WTC11 (cell line): ENCODE results near the gene IPCEF1. TPM values are rescaled to one million over a fixed set of nuclear protein-coding genes. Genes with fewer than 3 reads are reported as not detected.

Source experiments
- ATAC-seq: fragments of 200-7000 bp; cut with Tn5 transposase; 2 replicates; pipeline ENCODE4 v1.10.0; 2021; ENCODE audit warnings: mild to moderate bottlenecking, moderate library complexity
- CTCF ChIA-PET: fragments of 300-600 bp; sonication (Branson Sonifier 250); formaldehyde crosslinking; loops from one replicate; lab custom pipeline; 2021; ENCODE audit warnings: antibody characterized with exemption; lab: Charles Lee
- POLR2A ChIA-PET: fragments of 350-600 bp; sonication (Branson Sonifier 250); formaldehyde crosslinking; loops from one replicate; lab custom pipeline; 2021; ENCODE audit warnings: antibody characterized with exemption; lab: Charles Lee
- DNase-seq: peaks from one replicate; pipeline ENCODE4 v3.0.0; 2021; ENCODE audit warnings: low spot score
- H3K27ac Mint-ChIP-seq: 2 replicates; pipeline ENCODE4 v1.8.0; 2021; ENCODE audit warnings: mixed read lengths
- H3K27me3 Mint-ChIP-seq: 2 replicates; pipeline ENCODE4 v1.8.0; 2021; ENCODE audit warnings: low read depth, mild to moderate bottlenecking, moderate library complexity, mixed read lengths
- H3K36me3 Mint-ChIP-seq: 2 replicates; pipeline ENCODE4 v1.8.0; 2021; ENCODE audit warnings: mixed read lengths
- H3K4me1 Mint-ChIP-seq: 2 replicates; pipeline ENCODE4 v1.8.0; 2022; ENCODE audit warnings: mixed read lengths
- H3K4me3 Mint-ChIP-seq: 2 replicates; pipeline ENCODE4 v1.8.0; 2021; ENCODE audit warnings: mild to moderate bottlenecking, moderate library complexity, mixed read lengths
- H3K9me3 Mint-ChIP-seq: 2 replicates; pipeline ENCODE4 v1.8.0; 2021; ENCODE audit warnings: mixed read lengths
- CREM ChIP-seq: sonication (generic); formaldehyde crosslinking; IDR thresholded peaks from 2 replicates; pipeline ENCODE4 v1.8.1; 2022; ENCODE audit warnings: mild to moderate bottlenecking, missing genetic modification reagents, moderate library complexity
- ELF4 ChIP-seq: sonication (generic); formaldehyde crosslinking; IDR thresholded peaks from 2 replicates; pipeline ENCODE4 v1.8.1; 2022; ENCODE audit warnings: low read depth, mild to moderate bottlenecking, moderate library complexity, missing genetic modification reagents
- EMX1 ChIP-seq: fragments of 250-450 bp; sonication (Bioruptor Pico); IDR thresholded peaks from 2 replicates; pipeline ENCODE4 v1.8.0; 2021; ENCODE audit warnings: mild to moderate bottlenecking
- HMGA2 ChIP-seq: fragments of 250-450 bp; sonication (Bioruptor Pico); IDR thresholded peaks from 2 replicates; pipeline ENCODE4 v1.4.0; 2021; ENCODE audit warnings: mild to moderate bottlenecking, moderate library complexity
- JAZF1 ChIP-seq: fragments of 250-450 bp; sonication (Bioruptor Pico); IDR thresholded peaks from 2 replicates; pipeline ENCODE4 v1.9.0; 2021; ENCODE audit warnings: moderate library complexity, mild to moderate bottlenecking, inconsistent platforms
- JUN ChIP-seq: sonication (generic); formaldehyde crosslinking; IDR thresholded peaks from 2 replicates; pipeline ENCODE4 v1.8.0; 2023; ENCODE audit warnings: mild to moderate bottlenecking, missing genetic modification reagents
- NFATC4 ChIP-seq: fragments of 250-450 bp; sonication (Bioruptor Pico); IDR thresholded peaks from 2 replicates; pipeline ENCODE4 v1.9.0; 2021; ENCODE audit warnings: mild to moderate bottlenecking
- NR1H2 ChIP-seq: sonication (generic); formaldehyde crosslinking; IDR thresholded peaks from 2 replicates; pipeline ENCODE4 v1.9.0; 2021; ENCODE audit warnings: mild to moderate bottlenecking, moderate library complexity, missing genetic modification reagents
- RELA ChIP-seq: sonication (generic); formaldehyde crosslinking; IDR thresholded peaks from 2 replicates; pipeline ENCODE4 v1.8.1; 2022; ENCODE audit warnings: missing genetic modification reagents, mild to moderate bottlenecking, borderline replicate concordance
- SOX15 ChIP-seq: fragments of 250-450 bp; sonication (Bioruptor Pico); IDR thresholded peaks from 2 replicates; pipeline ENCODE4 v1.9.0; 2021; ENCODE audit warnings: mild to moderate bottlenecking
- TCF7 ChIP-seq: sonication (generic); formaldehyde crosslinking; IDR thresholded peaks from 2 replicates; pipeline ENCODE4 v1.8.0; 2022; ENCODE audit warnings: mild to moderate bottlenecking, low read depth, missing genetic modification reagents, moderate library complexity
- TEAD4 ChIP-seq: sonication (generic); formaldehyde crosslinking; IDR thresholded peaks from 2 replicates; pipeline ENCODE4 v1.8.0; 2022; ENCODE audit warnings: mild to moderate bottlenecking, missing genetic modification reagents
- ZNF121 ChIP-seq: sonication (generic); formaldehyde crosslinking; IDR thresholded peaks from 2 replicates; pipeline ENCODE4 v1.8.0; 2023; ENCODE audit warnings: missing genetic modification reagents
- ZNF317 ChIP-seq: sonication (generic); formaldehyde crosslinking; IDR thresholded peaks from 2 replicates; pipeline ENCODE4 v1.8.1; 2023; ENCODE audit warnings: low read depth, mild to moderate bottlenecking, moderate library complexity, missing genetic modification reagents, borderline replicate concordance
- ZNF396 ChIP-seq: fragments of 250-450 bp; sonication (Bioruptor Pico); IDR thresholded peaks from 2 replicates; pipeline ENCODE4 v1.8.0; 2021; ENCODE audit warnings: mild to moderate bottlenecking, moderate library complexity, borderline replicate concordance
- ZNF671 ChIP-seq: fragments of 250-450 bp; sonication (Bioruptor Pico); IDR thresholded peaks from 2 replicates; pipeline ENCODE4 v1.8.0; 2021; ENCODE audit warnings: mild to moderate bottlenecking
- total RNA-seq: library from RNA; stranded (reverse); gene quantifications from 3 replicates; pipeline ENCODE4 v1.2.3, GENCODE V29; 2021
- TF ChIP-seq, protein P1 (sequence below): sonication (generic); formaldehyde crosslinking; IDR thresholded peaks from 2 replicates; pipeline ENCODE4 v1.8.0; 2022; ENCODE audit warnings: mild to moderate bottlenecking, missing genetic modification reagents
- TF ChIP-seq, protein P2 (sequence below): fragments of 250-450 bp; sonication (Bioruptor Pico); IDR thresholded peaks from 2 replicates; pipeline ENCODE4 v1.9.0; 2021; ENCODE audit warnings: mild to moderate bottlenecking
- TF ChIP-seq, protein P3 (sequence below): sonication (generic); formaldehyde crosslinking; IDR thresholded peaks from 2 replicates; pipeline ENCODE4 v1.8.1; 2022; ENCODE audit warnings: low read depth, mild to moderate bottlenecking, moderate library complexity, missing genetic modification reagents, borderline replicate concordance
- TF ChIP-seq, protein P4 (sequence below): sonication (generic); formaldehyde crosslinking; IDR thresholded peaks from 2 replicates; pipeline ENCODE4 v1.8.1; 2022; ENCODE audit warnings: missing genetic modification reagents, borderline replicate concordance
- TF ChIP-seq, protein P5 (sequence below): sonication (generic); formaldehyde crosslinking; conservative IDR thresholded peaks from 2 replicates; pipeline ENCODE4 v1.8.1; 2022; ENCODE audit warnings: mild to moderate bottlenecking, missing genetic modification reagents
- TF ChIP-seq, protein P6 (sequence below): fragments of 250-450 bp; sonication (Bioruptor Pico); IDR thresholded peaks from 2 replicates; pipeline ENCODE4 v1.9.0; 2021; ENCODE audit warnings: mild to moderate bottlenecking, borderline replicate concordance

The IPCEF1 gene
- total RNA-seq, 1 experiment from 2014 or later: 1.3 TPM

DNA sequence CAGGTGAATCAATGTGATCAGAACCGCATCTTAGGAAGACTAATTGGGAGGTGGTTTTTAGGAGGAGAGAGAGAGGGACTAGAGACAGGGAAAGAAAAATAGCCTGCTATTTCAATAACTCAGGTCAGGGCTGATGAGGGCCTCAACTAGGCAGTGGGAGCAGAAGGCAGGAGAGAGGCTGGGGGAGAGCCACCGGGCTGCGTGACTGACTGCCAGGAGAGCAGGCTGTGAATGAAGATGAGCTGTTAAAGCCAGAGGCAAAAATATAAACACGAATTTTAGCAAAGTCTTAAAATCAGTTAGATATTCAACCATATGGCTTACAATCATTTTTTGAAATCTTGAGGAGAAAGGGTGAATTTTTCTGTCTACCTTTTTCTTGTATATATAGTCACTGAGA lies 149.6 kb downstream of the IPCEF1 start:
- POLR2A ChIA-PET: no interaction called here
- Mint-ChIP-seq H3K27me3 (no peaks in the 10 kb centered on the region), H3K4me3 (no peak overlapping the region), H3K27ac (no peak overlapping the region), H3K4me1 (no peaks in the 10 kb centered on the region), H3K9me3 (no peaks in the 10 kb centered on the region; the same call in 1 of the 2 replicates), H3K36me3 (no peaks in the 10 kb centered on the region)
- TF ChIP-seq NR1H2: no peak
- no peak for TF ChIP-seq ZNF671 (CRISPR knock-in tag)
- no peak for TF ChIP-seq TEAD4
- TF ChIP-seq, protein P1, sequence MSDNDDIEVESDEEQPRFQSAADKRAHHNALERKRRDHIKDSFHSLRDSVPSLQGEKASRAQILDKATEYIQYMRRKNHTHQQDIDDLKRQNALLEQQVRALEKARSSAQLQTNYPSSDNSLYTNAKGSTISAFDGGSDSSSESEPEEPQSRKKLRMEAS (CRISPR knock-in tag): no peak
- TF ChIP-seq ZNF121 (CRISPR knock-in tag): no peak
- no peak for TF ChIP-seq EMX1 (CRISPR knock-in tag)
- TF ChIP-seq CREM: no peak
- TF ChIP-seq, protein P2, sequence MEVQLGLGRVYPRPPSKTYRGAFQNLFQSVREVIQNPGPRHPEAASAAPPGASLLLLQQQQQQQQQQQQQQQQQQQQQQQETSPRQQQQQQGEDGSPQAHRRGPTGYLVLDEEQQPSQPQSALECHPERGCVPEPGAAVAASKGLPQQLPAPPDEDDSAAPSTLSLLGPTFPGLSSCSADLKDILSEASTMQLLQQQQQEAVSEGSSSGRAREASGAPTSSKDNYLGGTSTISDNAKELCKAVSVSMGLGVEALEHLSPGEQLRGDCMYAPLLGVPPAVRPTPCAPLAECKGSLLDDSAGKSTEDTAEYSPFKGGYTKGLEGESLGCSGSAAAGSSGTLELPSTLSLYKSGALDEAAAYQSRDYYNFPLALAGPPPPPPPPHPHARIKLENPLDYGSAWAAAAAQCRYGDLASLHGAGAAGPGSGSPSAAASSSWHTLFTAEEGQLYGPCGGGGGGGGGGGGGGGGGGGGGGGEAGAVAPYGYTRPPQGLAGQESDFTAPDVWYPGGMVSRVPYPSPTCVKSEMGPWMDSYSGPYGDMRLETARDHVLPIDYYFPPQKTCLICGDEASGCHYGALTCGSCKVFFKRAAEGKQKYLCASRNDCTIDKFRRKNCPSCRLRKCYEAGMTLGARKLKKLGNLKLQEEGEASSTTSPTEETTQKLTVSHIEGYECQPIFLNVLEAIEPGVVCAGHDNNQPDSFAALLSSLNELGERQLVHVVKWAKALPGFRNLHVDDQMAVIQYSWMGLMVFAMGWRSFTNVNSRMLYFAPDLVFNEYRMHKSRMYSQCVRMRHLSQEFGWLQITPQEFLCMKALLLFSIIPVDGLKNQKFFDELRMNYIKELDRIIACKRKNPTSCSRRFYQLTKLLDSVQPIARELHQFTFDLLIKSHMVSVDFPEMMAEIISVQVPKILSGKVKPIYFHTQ (CRISPR knock-in tag): no peak
- CTCF ChIA-PET: no interaction called here
- no peak for ATAC-seq
- DNase-seq: no peak

DNA sequence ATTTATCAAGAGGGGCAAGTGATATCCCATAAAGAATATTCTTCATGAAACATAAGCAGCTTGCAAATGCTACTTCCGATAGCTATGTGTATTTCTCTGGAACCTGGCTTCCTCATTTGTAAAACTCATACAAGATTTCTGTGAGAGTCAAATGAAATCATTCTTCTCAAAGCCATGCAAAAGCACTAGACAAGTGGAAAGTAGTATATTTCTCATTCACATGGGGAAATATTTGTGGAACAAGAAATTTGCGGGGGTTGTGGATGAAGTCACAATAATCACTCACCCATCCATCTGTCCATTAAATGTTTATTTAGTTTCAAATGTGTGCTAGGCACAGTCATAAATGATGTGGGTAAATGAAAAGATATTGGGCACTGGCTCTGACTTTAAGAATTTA lies 150.5 kb downstream of the IPCEF1 start:
- H3K4me3 Mint-ChIP-seq: no peak overlapping the region
- H3K27ac Mint-ChIP-seq: no peak overlapping the region
- TF ChIP-seq, protein P3, sequence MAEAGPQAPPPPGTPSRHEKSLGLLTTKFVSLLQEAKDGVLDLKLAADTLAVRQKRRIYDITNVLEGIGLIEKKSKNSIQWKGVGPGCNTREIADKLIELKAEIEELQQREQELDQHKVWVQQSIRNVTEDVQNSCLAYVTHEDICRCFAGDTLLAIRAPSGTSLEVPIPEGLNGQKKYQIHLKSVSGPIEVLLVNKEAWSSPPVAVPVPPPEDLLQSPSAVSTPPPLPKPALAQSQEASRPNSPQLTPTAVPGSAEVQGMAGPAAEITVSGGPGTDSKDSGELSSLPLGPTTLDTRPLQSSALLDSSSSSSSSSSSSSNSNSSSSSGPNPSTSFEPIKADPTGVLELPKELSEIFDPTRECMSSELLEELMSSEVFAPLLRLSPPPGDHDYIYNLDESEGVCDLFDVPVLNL (CRISPR knock-in tag): no peak
- no peak for TF ChIP-seq JAZF1
- no peak for TF ChIP-seq SOX15 (CRISPR knock-in tag)
- TF ChIP-seq ZNF396 (CRISPR knock-in tag): no peak
- no peak for TF ChIP-seq RELA
- no peak for TF ChIP-seq HMGA2 (CRISPR knock-in tag)
- no peak for TF ChIP-seq ELF4 (CRISPR knock-in tag)
- H3K9me3 Mint-ChIP-seq: no peaks in the 10 kb centered on the region; the same call in 1 of the 2 replicates
- ChIA-PET CTCF (no interaction called here), POLR2A (no interaction called here)
- H3K27me3 Mint-ChIP-seq: no peaks in the 10 kb centered on the region
- H3K4me1 Mint-ChIP-seq: no peaks in the 10 kb centered on the region
- H3K36me3 Mint-ChIP-seq: no peaks in the 10 kb centered on the region
- ATAC-seq (no peak), DNase-seq (no peak)

DNA sequence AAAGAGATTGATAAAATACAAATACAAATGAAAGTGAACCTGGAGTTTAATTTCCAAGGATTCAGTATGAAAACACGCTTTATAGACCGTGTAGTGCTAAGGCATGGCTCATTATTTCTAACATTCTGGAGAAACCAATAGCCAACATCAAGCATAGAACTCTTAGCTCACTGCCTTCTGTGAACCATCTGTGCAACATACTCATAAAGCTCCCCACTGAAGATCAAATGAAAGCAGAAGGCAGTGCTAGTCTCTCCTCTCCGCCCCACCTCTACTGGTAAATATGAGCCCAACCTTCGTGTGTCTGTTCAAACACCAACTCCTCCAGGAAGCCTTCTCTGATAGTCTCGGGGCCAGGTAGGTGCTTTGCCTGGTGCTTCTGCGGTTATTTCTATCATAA lies 153.6 kb downstream of the IPCEF1 start:
- H3K4me3 Mint-ChIP-seq: no peak overlapping the region
- H3K4me1 Mint-ChIP-seq: no peaks in the 10 kb centered on the region
- no peaks in the 10 kb centered on the region for H3K27me3 Mint-ChIP-seq
- no peak for TF ChIP-seq NFATC4 (CRISPR knock-in tag)
- CTCF ChIA-PET: no interaction called here
- no peak for DNase-seq
- H3K9me3 Mint-ChIP-seq: no peaks in the 10 kb centered on the region; the same call in 1 of the 2 replicates
- no peaks in the 10 kb centered on the region for H3K36me3 Mint-ChIP-seq
- POLR2A ChIA-PET: no interaction called here
- no peak for ATAC-seq
- no peak overlapping the region for H3K27ac Mint-ChIP-seq

DNA sequence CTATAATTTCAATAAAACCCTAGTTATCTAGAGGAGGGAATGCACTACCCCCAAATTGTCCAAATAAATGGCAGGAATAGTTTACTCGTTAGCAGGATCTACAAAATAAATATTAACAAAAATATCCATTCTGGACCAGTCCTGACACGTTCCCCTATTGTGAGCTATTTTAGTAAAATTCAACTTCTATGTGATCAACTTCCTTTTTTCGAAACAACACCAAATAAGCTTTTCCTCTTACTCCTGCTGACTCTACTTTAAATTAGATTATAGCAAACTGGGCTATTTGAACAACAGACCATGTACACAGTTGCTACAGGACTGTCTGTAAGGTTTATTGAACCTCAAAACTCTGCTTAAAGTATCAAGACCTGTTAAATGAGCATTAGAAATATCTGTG lies 154.3 kb downstream of the IPCEF1 start:
- ATAC-seq: no peak
- TF ChIP-seq, protein P4, sequence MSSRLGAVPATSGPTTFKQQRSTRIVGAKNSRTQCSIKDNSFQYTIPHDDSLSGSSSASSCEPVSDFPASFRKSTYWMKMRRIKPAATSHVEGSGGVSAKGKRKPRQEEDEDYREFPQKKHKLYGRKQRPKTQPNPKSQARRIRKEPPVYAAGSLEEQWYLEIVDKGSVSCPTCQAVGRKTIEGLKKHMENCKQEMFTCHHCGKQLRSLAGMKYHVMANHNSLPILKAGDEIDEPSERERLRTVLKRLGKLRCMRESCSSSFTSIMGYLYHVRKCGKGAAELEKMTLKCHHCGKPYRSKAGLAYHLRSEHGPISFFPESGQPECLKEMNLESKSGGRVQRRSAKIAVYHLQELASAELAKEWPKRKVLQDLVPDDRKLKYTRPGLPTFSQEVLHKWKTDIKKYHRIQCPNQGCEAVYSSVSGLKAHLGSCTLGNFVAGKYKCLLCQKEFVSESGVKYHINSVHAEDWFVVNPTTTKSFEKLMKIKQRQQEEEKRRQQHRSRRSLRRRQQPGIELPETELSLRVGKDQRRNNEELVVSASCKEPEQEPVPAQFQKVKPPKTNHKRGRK (CRISPR knock-in tag): no peak
- TF ChIP-seq JUN (no peak), TCF7 (no peak), ZNF317 (no peak)
- TF ChIP-seq, protein P5, sequence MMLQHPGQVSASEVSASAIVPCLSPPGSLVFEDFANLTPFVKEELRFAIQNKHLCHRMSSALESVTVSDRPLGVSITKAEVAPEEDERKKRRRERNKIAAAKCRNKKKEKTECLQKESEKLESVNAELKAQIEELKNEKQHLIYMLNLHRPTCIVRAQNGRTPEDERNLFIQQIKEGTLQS (CRISPR knock-in tag): no peak
- TF ChIP-seq, protein P6, sequence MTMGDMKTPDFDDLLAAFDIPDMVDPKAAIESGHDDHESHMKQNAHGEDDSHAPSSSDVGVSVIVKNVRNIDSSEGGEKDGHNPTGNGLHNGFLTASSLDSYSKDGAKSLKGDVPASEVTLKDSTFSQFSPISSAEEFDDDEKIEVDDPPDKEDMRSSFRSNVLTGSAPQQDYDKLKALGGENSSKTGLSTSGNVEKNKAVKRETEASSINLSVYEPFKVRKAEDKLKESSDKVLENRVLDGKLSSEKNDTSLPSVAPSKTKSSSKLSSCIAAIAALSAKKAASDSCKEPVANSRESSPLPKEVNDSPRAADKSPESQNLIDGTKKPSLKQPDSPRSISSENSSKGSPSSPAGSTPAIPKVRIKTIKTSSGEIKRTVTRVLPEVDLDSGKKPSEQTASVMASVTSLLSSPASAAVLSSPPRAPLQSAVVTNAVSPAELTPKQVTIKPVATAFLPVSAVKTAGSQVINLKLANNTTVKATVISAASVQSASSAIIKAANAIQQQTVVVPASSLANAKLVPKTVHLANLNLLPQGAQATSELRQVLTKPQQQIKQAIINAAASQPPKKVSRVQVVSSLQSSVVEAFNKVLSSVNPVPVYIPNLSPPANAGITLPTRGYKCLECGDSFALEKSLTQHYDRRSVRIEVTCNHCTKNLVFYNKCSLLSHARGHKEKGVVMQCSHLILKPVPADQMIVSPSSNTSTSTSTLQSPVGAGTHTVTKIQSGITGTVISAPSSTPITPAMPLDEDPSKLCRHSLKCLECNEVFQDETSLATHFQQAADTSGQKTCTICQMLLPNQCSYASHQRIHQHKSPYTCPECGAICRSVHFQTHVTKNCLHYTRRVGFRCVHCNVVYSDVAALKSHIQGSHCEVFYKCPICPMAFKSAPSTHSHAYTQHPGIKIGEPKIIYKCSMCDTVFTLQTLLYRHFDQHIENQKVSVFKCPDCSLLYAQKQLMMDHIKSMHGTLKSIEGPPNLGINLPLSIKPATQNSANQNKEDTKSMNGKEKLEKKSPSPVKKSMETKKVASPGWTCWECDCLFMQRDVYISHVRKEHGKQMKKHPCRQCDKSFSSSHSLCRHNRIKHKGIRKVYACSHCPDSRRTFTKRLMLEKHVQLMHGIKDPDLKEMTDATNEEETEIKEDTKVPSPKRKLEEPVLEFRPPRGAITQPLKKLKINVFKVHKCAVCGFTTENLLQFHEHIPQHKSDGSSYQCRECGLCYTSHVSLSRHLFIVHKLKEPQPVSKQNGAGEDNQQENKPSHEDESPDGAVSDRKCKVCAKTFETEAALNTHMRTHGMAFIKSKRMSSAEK (CRISPR knock-in tag): no peak

More for the DNA sequence above, 154.3 kb downstream of the IPCEF1 start:
- CTCF ChIA-PET: no interaction called here
- H3K27me3 Mint-ChIP-seq: no peaks in the 10 kb centered on the region
- no peak overlapping the region for H3K27ac Mint-ChIP-seq
- DNase-seq: no peak
- no peaks in the 10 kb centered on the region for H3K36me3 Mint-ChIP-seq
- POLR2A ChIA-PET: no interaction called here
- no peaks in the 10 kb centered on the region for H3K4me1 Mint-ChIP-seq
- H3K4me3 Mint-ChIP-seq: no peak overlapping the region
- no peaks in the 10 kb centered on the region; the same call in 1 of the 2 replicates for H3K9me3 Mint-ChIP-seq
